RWPE1 (cell line): ENCODE data around the gene FAM110D.
A peak's percentile ranks its signal among the peaks of the same experiment; 100 is the strongest.

Experiments used
- CTCF ChIA-PET: fragments of 350-600 bp; sonication (Branson Sonifier 250); formaldehyde crosslinking; extraction: SDS; loops from one replicate; lab custom pipeline; 2021; lab: Yijun Ruan, JAX
- POLR2A ChIA-PET: fragments of 400-600 bp; formaldehyde crosslinking; extraction: SDS; loops from one replicate; lab custom pipeline; 2020; ENCODE audit warnings: antibody characterized with exemption; ENCODE audit not compliant: low non-redundant PET; lab: Yijun Ruan, JAX
- DNase-seq: peaks from one replicate; pipeline ENCODE4 v3.0.0; 2012; ENCODE audit warnings: low spot score
- H3K27ac ChIP-seq: fragments of 450-650 bp; 2 replicates; pipeline ENCODE4 v1.5.1; 2017
- TF ChIP-seq, protein P1 (sequence below): fragments of 450-650 bp; conservative IDR thresholded peaks from 2 replicates; pipeline ENCODE4 v1.5.1; 2017; ENCODE audit warnings: low read depth, mild to moderate bottlenecking

The FAM110D gene

DNA sequence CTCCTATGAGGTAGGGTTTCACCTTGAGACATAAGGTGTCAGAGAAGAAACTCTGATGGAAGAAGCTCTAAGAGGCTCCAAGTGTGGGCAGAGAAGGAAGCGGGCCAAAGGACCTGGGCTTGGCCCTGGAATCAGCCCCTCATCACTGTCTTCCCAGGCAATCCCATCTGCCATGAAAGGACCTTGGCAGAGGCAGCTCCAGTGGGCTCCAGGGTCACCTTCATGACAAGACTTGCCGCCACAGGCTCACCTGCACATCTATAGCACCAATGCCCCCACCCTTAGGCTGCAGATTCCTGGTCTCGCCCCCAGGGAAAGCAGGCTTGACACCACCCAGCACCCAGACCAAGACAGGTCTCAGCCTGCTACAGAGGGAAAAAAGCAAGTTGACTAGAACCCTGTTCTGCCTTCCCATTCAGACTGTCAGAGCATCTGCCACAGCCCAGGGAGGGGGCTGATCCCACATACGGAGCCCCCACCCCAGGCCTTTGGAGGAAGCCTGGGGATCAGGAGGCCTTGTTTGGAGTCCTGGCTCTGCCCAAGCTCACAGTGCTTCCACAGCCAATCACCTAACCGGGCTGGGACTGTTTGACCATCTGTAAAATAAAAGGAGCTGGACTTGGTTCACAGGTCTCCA is 490 bp upstream of the FAM110D start:
- TF ChIP-seq, protein P1, sequence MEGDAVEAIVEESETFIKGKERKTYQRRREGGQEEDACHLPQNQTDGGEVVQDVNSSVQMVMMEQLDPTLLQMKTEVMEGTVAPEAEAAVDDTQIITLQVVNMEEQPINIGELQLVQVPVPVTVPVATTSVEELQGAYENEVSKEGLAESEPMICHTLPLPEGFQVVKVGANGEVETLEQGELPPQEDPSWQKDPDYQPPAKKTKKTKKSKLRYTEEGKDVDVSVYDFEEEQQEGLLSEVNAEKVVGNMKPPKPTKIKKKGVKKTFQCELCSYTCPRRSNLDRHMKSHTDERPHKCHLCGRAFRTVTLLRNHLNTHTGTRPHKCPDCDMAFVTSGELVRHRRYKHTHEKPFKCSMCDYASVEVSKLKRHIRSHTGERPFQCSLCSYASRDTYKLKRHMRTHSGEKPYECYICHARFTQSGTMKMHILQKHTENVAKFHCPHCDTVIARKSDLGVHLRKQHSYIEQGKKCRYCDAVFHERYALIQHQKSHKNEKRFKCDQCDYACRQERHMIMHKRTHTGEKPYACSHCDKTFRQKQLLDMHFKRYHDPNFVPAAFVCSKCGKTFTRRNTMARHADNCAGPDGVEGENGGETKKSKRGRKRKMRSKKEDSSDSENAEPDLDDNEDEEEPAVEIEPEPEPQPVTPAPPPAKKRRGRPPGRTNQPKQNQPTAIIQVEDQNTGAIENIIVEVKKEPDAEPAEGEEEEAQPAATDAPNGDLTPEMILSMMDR, result no peak
- POLR2A ChIA-PET, result no interaction called here
- DNase-seq, result no peak
- no peak overlapping the region for H3K27ac ChIP-seq
- CTCF ChIA-PET, result interaction anchor here (1.3 kb wide), 1 partner anchor 13 kb away, joined by 6 read pairs; no protein-coding TSS in a partner anchor

DNA sequence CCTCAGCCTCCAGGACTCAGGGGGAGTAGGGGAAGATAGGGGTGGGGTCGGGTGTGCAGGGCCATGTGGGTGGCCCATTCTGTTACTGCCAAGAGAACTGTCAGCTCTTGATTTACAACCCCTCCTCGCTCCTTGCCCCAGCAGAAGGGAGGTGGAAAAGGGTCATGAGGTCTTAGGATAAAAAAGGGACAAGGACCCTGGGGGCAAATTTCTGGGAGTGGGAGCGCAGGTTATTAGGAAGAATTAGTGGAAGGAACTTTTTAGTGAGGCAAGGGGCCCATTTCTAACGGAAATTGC is 812 bp downstream of the FAM110D start:
- CTCF ChIA-PET, result no interaction called here
- H3K27ac ChIP-seq, result no peak overlapping the region
- POLR2A ChIA-PET, result no interaction called here
- DNase-seq, result no peak
- TF ChIP-seq, protein P1, result no peak

DNA sequence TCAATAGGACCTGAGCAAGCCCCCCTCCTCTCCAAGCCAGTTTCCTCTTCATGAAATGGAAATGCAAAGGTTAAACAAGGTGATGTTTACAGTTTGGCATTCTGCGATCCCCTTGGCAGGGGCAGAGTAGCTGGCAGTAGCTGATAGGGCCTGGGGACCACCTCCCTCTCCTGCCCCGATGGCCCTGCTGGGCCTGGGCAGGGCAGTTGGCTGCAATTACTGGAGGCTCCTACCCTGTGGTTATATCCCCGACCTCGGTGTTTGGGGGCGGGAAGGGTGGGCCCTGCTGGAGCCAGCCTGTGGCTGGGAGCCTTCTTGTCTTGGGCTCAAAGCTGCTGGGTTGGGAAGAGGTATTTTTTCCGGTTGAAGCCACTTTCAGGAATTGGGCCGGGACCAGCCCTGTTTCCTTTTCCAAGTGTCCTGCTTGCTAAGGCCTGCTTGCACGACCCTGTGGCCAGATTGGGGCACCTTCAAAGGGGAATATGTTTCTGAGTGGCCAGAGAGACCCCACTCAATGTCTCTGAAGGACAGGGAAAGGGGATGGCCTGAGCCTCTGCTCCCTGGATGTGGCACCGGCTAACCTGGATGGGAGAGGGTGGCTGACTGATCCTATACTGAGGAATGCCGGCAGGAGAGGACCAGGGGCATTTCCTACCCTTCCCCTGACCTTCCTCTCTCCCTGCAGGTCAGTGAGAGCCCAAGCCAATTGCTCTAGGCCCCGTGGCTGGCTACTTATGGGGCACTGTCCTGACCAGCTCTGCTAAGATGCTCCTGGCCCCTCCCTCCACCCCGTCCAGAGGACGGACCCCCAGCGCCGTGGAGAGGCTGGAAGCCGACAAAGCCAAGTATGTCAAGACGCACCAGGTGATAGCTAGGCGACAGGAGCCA is 1.9 kb downstream of the FAM110D start:
- no peak overlapping the region for H3K27ac ChIP-seq
- ChIA-PET POLR2A (no interaction called here), CTCF (interaction anchor here (0.6 to 2.2 kb wide), 2 partner anchors 9 to 213 kb away, joined by 4 to 6 read pairs; partner anchors contain the start of gene ZNF593)
- TF ChIP-seq, protein P1, result no peak
- DNase-seq, result no peak

DNA sequence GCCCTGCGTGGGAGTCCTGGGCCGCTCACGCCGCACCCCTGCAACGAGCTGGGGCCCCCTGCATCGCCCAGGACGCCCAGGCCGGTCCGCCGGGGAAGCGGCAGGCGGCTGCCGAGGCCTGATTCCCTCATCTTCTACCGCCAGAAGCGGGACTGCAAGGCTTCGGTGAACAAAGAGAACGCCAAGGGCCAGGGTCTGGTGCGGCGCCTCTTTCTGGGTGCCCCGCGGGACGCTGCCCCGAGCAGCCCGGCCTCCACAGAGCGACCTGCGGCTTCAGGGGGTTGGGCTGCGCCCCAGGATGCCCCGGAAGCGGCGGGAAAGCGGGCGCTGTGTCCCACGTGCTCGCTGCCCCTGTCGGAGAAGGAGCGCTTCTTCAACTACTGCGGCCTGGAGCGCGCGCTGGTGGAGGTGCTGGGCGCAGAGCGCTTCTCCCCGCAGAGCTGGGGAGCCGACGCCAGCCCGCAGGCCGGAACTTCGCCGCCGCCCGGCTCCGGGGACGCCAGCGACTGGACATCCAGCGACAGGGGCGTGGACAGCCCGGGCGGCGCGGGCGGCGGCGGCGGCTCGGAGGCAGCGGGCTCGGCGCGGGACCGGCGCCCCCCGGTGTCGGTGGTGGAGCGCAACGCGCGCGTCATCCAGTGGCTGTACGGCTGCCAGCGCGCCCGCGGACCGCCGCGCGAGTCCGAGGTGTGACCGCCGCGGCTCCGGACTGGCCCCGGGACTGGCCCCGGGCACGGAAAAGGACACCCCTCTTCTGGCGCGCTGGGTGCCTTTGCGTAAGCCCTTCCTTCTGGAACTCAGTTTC is 2.7 kb downstream of the FAM110D start:
- CTCF ChIA-PET, result interaction anchor here (0.6 to 2.2 kb wide), 2 partner anchors 8 to 212 kb away, joined by 4 to 6 read pairs; partner anchors contain the start of gene ZNF593
- peak overlapping the region; percentile 24; the same call in 1 of the 2 replicates for H3K27ac ChIP-seq
- DNase-seq, result peak; percentile 27
- POLR2A ChIA-PET, result no interaction called here
- TF ChIP-seq, protein P1, result peak; percentile 42

DNA sequence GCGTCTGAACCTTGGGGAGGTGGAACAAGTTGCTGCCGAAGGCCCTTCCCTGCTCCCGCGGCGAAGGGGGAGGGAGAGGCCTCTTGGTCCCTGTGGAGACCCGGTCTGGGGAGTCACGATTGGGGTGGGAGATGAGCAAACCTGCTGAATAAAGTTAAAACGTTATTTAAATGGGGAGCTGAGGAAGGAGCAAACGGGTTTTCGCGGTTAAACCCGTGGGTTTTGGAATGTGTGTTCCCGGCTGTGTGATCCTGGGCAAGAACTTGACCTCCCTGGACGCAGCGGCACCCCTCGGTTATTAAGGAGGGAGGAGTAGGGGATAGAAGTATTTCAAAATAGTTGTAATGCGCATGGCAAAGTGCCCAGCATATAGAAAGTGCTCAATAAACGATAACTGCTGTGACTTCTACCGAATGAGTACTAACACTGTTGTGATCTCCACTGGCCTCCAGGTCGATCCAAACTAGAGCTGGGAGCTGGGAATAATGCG is 3.4 kb downstream of the FAM110D start:
- DNase-seq, result no peak
- POLR2A ChIA-PET, result no interaction called here
- peak overlapping the region; percentile 24; the same call in 1 of the 2 replicates for H3K27ac ChIP-seq
- CTCF ChIA-PET, result interaction anchor here (0.7 to 2.2 kb wide), 2 partner anchors 7 to 883 kb away, joined by 3 to 6 read pairs; partner anchors contain the start of gene ZNF593
- TF ChIP-seq, protein P1, result no peak

DNA sequence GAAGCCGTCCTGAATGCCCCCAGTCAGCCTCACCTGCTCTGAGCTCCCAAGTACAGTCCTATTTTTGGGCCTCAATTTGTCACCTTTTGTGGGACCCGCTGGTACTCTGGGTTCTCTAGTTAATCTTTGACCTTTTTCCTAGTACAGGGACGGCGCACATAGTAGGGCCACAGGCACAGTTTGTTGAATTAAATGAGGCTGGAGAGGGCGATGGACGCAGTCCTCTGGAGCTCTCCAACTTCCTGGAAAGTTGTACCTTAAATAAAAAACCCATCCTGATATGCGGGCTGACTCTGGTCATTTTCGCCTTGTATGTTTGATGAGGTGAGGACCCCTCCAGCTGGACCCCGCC is 4.8 kb downstream of the FAM110D start:
- CTCF ChIA-PET, result interaction anchor here (0.6 to 0.9 kb wide), 8 partner anchors 19 to 903 kb away, joined by 3 to 6 read pairs (median 4); no protein-coding TSS in a partner anchor
- H3K27ac ChIP-seq, result no peak overlapping the region
- DNase-seq, result no peak
- POLR2A ChIA-PET, result no interaction called here
- TF ChIP-seq, protein P1, result no peak
